ENCODE measurements around the gene STARD3. TPM values are rescaled to one million over a fixed set of nuclear protein-coding genes. Genes with fewer than 3 reads are reported as not detected.
A peak's percentile ranks its signal among the peaks of the same experiment; 100 is the strongest.

STARD3 gene
- total and polyA plus RNA-seq, 4 donors: 27.4 to 79.7 (median 64.8) TPM

DNA sequence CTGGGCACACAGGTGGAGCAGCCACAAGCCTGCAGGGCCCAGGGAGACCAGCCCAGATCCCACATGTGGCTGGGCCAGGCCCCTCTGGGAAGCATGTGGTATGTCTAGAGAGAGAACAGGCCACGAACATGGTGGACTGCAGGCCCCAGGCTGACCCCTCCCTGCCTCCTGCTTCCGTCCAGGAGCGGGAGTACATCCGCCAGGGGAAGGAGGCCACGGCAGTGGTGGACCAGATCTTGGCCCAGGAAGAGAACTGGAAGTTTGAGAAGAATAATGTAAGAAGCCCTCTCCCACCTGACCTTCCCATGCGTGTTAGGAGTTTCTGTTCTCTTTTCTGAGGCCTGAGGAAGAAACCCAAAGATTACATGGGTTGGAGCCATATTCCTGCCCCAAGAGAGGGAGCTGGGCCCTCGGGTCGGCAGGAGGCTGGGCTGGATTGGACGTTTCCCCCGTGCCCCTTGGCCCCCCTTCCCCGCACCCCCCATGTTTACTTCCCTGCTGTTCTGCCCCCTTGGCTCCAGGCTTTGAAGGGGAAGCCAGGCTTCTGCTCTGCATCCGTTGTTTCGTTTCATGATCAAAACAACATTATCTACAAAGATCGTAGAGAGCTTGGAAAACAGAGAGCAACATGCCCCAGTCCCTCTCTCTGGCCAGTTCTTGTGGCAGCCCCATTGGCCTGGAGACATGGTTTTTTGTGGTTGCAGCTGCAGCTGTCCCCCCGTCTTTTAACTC is 22.5 kb downstream of the STARD3 start:
- peak overlapping the region; percentile 52 to 82 for H3K27ac ChIP-seq (ENCODE audit: low read depth in 1 of 2, low read length in 1 of 2)
- DNase-seq: peak; percentile 77 to 93 (median 87)
- no peaks in the 10 kb centered on the region for H3K27me3 ChIP-seq (ENCODE audit: control insufficient read depth in 3 of 3, insufficient read depth in 3 of 3, low read length in 2 of 3)
- 25 to 40% methylated on average over 15 of the region's 15 CpGs for WGBS, 2 donors
- H3K36me3 ChIP-seq (ENCODE audit: control insufficient read depth in 4 of 4, insufficient read depth in 4 of 4, low read length in 4 of 4): peaks cover 0 to 53% (median 7%) of the 10 kb centered on the region in 4 donors
- TF ChIP-seq, protein P1, sequence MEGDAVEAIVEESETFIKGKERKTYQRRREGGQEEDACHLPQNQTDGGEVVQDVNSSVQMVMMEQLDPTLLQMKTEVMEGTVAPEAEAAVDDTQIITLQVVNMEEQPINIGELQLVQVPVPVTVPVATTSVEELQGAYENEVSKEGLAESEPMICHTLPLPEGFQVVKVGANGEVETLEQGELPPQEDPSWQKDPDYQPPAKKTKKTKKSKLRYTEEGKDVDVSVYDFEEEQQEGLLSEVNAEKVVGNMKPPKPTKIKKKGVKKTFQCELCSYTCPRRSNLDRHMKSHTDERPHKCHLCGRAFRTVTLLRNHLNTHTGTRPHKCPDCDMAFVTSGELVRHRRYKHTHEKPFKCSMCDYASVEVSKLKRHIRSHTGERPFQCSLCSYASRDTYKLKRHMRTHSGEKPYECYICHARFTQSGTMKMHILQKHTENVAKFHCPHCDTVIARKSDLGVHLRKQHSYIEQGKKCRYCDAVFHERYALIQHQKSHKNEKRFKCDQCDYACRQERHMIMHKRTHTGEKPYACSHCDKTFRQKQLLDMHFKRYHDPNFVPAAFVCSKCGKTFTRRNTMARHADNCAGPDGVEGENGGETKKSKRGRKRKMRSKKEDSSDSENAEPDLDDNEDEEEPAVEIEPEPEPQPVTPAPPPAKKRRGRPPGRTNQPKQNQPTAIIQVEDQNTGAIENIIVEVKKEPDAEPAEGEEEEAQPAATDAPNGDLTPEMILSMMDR (IDR thresholded peaks at IDR 0.05; ENCODE audit: control extremely low read depth, extremely low read depth): no peak
- H3K4me3 ChIP-seq: no peak overlapping the region
- H3K9me3 ChIP-seq (ENCODE audit: control insufficient read depth in 4 of 4, insufficient read depth in 3 of 4, low read length in 3 of 4): no peaks in the 10 kb centered on the region
- peak; percentile 8 for ATAC-seq (ENCODE audit: insufficient read depth, low FRiP score)
- H3K4me1 ChIP-seq (ENCODE audit: control insufficient read depth in 5 of 5, insufficient read depth in 5 of 5, low read length in 5 of 5): peaks cover 0 to 49% (median 8%) of the 10 kb centered on the region in 5 donors
- H3K9ac ChIP-seq (ENCODE audit: insufficient read depth in 1 of 2, low read length in 2 of 2): peak overlapping the region in 1 of 2 donors; percentile 55

DNA sequence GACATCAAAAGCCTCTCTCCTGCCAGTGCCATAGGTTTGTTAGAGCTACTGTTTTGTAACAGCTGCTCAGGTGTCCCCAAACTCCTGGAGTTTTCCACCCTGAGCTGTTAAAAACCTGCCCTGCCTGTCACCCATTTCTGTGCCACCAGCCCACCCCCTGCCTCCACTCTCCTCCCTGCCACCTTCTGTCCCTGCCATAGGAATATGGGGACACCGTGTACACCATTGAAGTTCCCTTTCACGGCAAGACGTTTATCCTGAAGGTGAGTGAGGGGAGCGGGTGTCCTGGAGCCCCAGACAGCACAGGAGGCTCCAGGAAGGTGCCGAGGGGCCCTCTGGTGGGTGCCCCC is 23.0 kb downstream of the STARD3 start:
- no peak for DNase-seq
- TF ChIP-seq, protein P1 (IDR thresholded peaks at IDR 0.05; ENCODE audit: control extremely low read depth, extremely low read depth): no peak
- Histone ChIP-seq H3K27me3 (ENCODE audit: control insufficient read depth in 3 of 3, insufficient read depth in 3 of 3, low read length in 2 of 3) (no peaks in the 10 kb centered on the region), H3K9ac (ENCODE audit: insufficient read depth in 1 of 2, low read length in 2 of 2) (peak overlapping the region in 1 of 2 donors; percentile 53), H3K27ac (ENCODE audit: low read depth in 1 of 2, low read length in 1 of 2) (peak overlapping the region; percentile 38 to 82), H3K4me3 (no peak overlapping the region), H3K36me3 (ENCODE audit: control insufficient read depth in 4 of 4, insufficient read depth in 4 of 4, low read length in 4 of 4) (peaks cover 0 to 53% (median 7%) of the 10 kb centered on the region in 4 donors), H3K9me3 (ENCODE audit: control insufficient read depth in 4 of 4, insufficient read depth in 3 of 4, low read length in 3 of 4) (no peaks in the 10 kb centered on the region), H3K4me1 (ENCODE audit: control insufficient read depth in 5 of 5, insufficient read depth in 5 of 5, low read length in 5 of 5) (peaks cover 0 to 53% (median 8%) of the 10 kb centered on the region in 5 donors)
- WGBS, 2 donors: 51 to 56% methylated on average over 4 to 5 of the region's 5 CpGs
- ATAC-seq (ENCODE audit: insufficient read depth, low FRiP score): no peak

GRCh38 chr17:39660397-39661385 is 23.7 kb downstream of the STARD3 start:
- ATAC-seq (ENCODE audit: insufficient read depth, low FRiP score) (no peak), DNase-seq (peak; percentile 57 to 78 (median 60))
- Histone ChIP-seq H3K9me3 (ENCODE audit: control insufficient read depth in 4 of 4, insufficient read depth in 3 of 4, low read length in 3 of 4) (no peaks in the 10 kb centered on the region), H3K27ac (ENCODE audit: low read depth in 1 of 2, low read length in 1 of 2) (peak overlapping the region; percentile 38 to 82), H3K4me3 (no peak overlapping the region), H3K9ac (ENCODE audit: insufficient read depth in 1 of 2, low read length in 2 of 2) (peak overlapping the region in 1 of 2 donors; percentile 53), H3K4me1 (ENCODE audit: control insufficient read depth in 5 of 5, insufficient read depth in 5 of 5, low read length in 5 of 5) (peaks cover 0 to 54% (median 8%) of the 10 kb centered on the region in 5 donors), H3K27me3 (ENCODE audit: control insufficient read depth in 3 of 3, insufficient read depth in 3 of 3, low read length in 2 of 3) (no peaks in the 10 kb centered on the region), H3K36me3 (ENCODE audit: control insufficient read depth in 4 of 4, insufficient read depth in 4 of 4, low read length in 4 of 4) (peaks cover 0 to 53% (median 7%) of the 10 kb centered on the region in 4 donors)
- 71 to 83% methylated on average over 34 to 35 of the region's 35 CpGs for WGBS, 2 donors
- TF ChIP-seq, protein P1 (IDR thresholded peaks at IDR 0.05; ENCODE audit: control extremely low read depth, extremely low read depth): no peak

Measured in lung (tissue), 12 donors.